Right lobe of liver (tissue), 6 donors: ENCODE results near the gene B3GNT8. TPM values are rescaled to one million over a fixed set of nuclear protein-coding genes. Genes with fewer than 3 reads are reported as not detected.

Experiments
- ATAC-seq, 4 donors: fragments of 200-7000 bp; cut with Tn5 transposase; one replicate each; pipeline ENCODE4 v1.9.1; 2020; ENCODE audit warnings: mild to moderate bottlenecking in 4 of 4, moderate library complexity in 4 of 4
- DNase-seq, 3 donors: peaks; one replicate each; pipeline ENCODE4 v3.0.0-alpha.2; 2020
- H3K27ac ChIP-seq, 3 donors: fragments of 200-600 bp; one replicate each; pipeline ENCODE4 v1.8.0; 2022
- H3K27me3 ChIP-seq, 2 donors: fragments of 200-600 bp; one replicate each; pipeline ENCODE4 v1.8.0; 2022
- H3K36me3 ChIP-seq, 4 donors: fragments of 200-600 bp; sonication (generic) in 1 of 4; one replicate each; pipeline versions ENCODE4 v1.5.1 to v1.8.0; 2017 to 2022; ENCODE audit warnings: control low read depth in 1 of 4
- H3K4me1 ChIP-seq, 4 donors: fragments of 200-600 bp; sonication (generic) in 1 of 4; one replicate each; pipeline versions ENCODE4 v1.5.1 to v1.8.0; 2017 to 2022; ENCODE audit warnings: control low read depth in 1 of 4
- H3K4me3 ChIP-seq, 3 donors: fragments of 200-600 bp; one replicate each; pipeline ENCODE4 v1.8.0; 2022
- H3K9me3 ChIP-seq, 4 donors: fragments of 200-600 bp; sonication (generic) in 1 of 4; one replicate each; pipeline versions ENCODE4 v1.5.1 to v1.8.0; 2017 to 2022; ENCODE audit warnings: control low read depth in 1 of 4
- CTCF ChIP-seq, 4 donors: fragments of 200-600 bp in 3 of 4; fragments of 450-650 bp in 1 of 4; IDR thresholded peaks; one replicate each; pipeline versions ENCODE4 v1.5.1 to v1.8.0; 2016 to 2022; ENCODE audit warnings: antibody characterized with exemption in 4 of 4, mild to moderate bottlenecking in 2 of 4
- POLR2A ChIP-seq: fragments of 450-650 bp; IDR thresholded peaks from one replicate; pipeline ENCODE4 v1.6.1; 2017; ENCODE audit warnings: antibody characterized with exemption, mild to moderate bottlenecking
- whole genome bisulfite sequencing: methylation state at CpG from one replicate; pipeline ENCODE4 v1.1.6; 2018; ENCODE audit warnings: low coverage, low lambda C conversion rate; ENCODE audit not compliant: insufficient coverage; ENCODE audit errors: missing lambda C conversion rate; 5-methylcytosine and 5-hydroxymethylcytosine counted together
- intact Hi-C, 2 donors: fragments of 100-400 bp; cut with DNase I; formaldehyde crosslinking; loops; one replicate each; pipeline versions ENCODE4 v1.11.2 to v1.14.1; 2022
- total RNA-seq, 6 experiments: library from RNA; depleted of rRNA in 2 of 6; stranded (reverse); fragments of >200 nt in 2 of 6; fragmentation: NEBNext Ultra II Directional in 3 of 6; extraction: Animal tissue kit (Norgen Biotek cat#: 25700) in 3 of 6; gene quantifications; one replicate each; pipeline versions ENCODE4 v1.1.0 to v1.2.4, GENCODE V29; 2016 to 2023
- donor health status: DM: no; HTN: yes; CAD: no.
- donor health status: DM: no; HTN: no; CAD: no.
- donor health status: DM: no; HTN: no; CAD: no.
- donor health status: DM: no; HTN: yes; CAD: no.
- donor health status: DM: no; HTN: yes; CAD: no.

The B3GNT8 gene
- total RNA-seq, 6 experiments from 2014 or later: 0.50 to 1.2 (median 0.63) TPM

DNA sequence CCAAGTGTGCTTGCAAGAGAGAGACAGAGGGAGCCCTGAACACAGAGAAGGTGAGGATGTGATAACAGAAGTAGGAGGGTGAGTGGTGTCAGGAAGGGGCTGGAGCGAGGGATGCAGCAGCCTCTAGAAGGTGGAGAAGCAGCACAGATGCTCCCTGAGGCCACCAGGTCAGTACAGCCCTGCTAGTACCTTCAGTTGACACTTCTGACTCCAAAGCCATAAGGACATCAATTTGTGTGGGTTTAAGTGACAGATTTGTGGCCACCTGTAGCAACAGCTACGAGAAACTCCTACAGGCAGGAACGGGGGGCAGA, 22.6 kb upstream of the B3GNT8 start:
- intact Hi-C loops: loop anchor here in 1 of 2 donors (10.0 kb wide), 1 partner anchor 115 kb away; no protein-coding TSS in a partner anchor
- no peak for DNase-seq
- H3K4me3 ChIP-seq: no peak overlapping the region
- no peak overlapping the region for H3K27ac ChIP-seq
- TF ChIP-seq CTCF (IDR thresholded peaks at IDR 0.05) (no peak), POLR2A (no peak)
- no peaks in the 10 kb centered on the region for H3K4me1 ChIP-seq
- WGBS: 40% methylated on average over 3 of the region's 3 CpGs
- H3K36me3 ChIP-seq: no peaks in the 10 kb centered on the region
- H3K9me3 ChIP-seq: no peaks in the 10 kb centered on the region
- no peaks in the 10 kb centered on the region for H3K27me3 ChIP-seq
- no peak for ATAC-seq

DNA sequence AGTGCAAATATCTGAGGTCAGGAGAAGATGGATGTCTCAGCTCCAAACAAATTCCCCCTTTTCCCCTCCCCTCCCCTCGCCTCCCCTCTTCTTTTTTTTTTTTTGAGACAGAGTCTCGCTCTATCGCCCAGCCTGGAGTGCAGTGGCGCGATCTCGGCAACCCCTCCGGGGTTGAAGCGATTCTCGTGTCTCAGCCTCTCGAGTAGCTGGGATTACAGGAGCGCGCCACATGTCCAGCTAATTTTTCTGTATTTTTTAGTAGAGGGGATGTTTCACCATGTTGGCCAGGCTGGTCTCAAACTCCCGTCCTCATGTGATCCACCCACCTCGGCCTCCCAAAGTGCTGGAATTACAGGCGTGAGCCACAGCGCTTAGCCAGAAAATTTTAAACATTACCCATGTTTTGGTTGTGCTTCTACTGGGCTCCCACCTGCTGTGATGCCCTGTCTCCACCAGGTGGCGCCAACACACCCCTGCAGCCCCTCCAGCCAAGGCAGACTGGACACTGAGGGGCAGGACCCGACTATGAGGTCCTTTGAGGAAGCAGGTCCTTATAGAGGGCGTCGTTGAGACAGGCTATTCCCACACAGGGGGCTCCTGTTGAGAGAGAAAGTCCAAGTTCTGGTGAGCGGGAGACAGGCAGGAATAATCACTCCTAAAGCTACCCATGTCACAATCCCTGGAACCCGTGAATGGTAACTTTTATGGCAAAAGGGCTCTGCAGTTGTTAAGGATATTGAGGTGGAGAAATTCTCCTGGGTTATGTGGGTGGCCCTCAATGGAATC, 22.1 kb upstream of the B3GNT8 start:
- TF ChIP-seq POLR2A (no peak), CTCF (IDR thresholded peaks at IDR 0.05) (peak; percentile 94 to 99 (median 98))
- no peaks in the 10 kb centered on the region for H3K36me3 ChIP-seq
- no peaks in the 10 kb centered on the region for H3K4me1 ChIP-seq
- no peaks in the 10 kb centered on the region for H3K9me3 ChIP-seq
- ATAC-seq: peak; percentile 95 to 99 (median 98)
- H3K27me3 ChIP-seq: no peaks in the 10 kb centered on the region
- H3K27ac ChIP-seq: no peak overlapping the region
- intact Hi-C loops: no loop called here
- H3K4me3 ChIP-seq: peak overlapping the region in 2 of 3 donors; percentile 5 to 16
- WGBS: 2% methylated on average over 21 of the region's 22 CpGs
- DNase-seq: peak; percentile 76 to 79 (median 76)

DNA sequence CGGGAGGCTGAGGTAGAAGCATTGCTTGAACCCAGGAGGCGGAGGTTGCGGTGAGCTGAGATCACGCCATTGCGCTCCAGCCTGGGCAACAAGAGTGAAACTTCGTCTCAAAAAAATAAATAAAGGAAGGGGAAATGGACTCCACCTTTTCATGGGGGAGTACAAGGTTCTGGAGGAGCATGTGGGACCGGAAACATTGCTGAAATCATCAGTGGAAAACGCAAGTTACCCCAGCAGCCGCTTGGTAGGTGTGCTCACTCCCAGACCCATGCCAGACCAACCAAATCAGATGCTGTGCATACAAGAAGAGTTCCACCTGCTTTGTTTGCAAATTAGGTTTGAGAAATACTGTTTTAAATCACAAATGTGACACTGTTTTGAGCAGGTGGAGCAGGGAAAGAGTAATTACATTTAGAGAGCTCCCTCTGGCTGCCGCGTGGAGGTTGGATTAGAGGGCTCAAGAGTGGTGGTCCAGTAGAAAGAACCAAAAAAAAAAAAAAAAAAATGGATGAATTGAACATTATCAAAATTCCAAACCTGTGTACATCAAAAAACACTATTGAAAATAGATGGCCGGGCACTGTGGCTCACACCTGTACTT, 20.7 kb upstream of the B3GNT8 start:
- no peak overlapping the region for H3K27ac ChIP-seq

DNA sequence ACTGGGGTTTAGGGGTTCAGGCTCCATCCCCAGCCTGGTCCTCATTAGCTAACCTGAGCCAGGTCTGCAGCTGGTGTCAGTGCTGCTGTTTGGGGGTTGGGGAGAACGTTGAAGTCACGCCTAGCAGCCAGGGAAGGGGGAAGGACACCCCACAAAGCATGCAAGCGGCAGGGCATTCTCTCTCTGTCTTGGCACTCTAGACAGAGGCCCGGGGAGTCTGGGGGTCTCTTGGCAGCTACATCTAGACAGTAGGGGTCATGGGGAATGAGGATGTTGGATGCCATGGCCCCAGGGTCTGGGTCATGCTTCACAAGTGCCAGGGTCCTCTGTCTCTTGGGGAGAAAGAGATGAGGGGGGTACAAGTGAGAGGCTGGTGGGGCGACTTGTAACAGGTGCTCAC, 18.4 kb upstream of the B3GNT8 start:
- TF ChIP-seq POLR2A (no peak), CTCF (IDR thresholded peaks at IDR 0.05) (no peak)
- Histone ChIP-seq H3K9me3 (no peaks in the 10 kb centered on the region), H3K4me3 (no peak overlapping the region), H3K27ac (no peak overlapping the region), H3K27me3 (no peaks in the 10 kb centered on the region), H3K36me3 (no peaks in the 10 kb centered on the region), H3K4me1 (no peaks in the 10 kb centered on the region)
- no peak for DNase-seq
- ATAC-seq: no peak
- WGBS: 33% methylated on average over 2 of the region's 5 CpGs
- intact Hi-C loops: no loop called here

More for the DNA sequence above, 20.7 kb upstream of the B3GNT8 start:
- Histone ChIP-seq H3K36me3 (no peaks in the 10 kb centered on the region), H3K9me3 (no peaks in the 10 kb centered on the region), H3K4me3 (no peak overlapping the region), H3K4me1 (no peaks in the 10 kb centered on the region), H3K27me3 (no peaks in the 10 kb centered on the region)
- intact Hi-C loops: no loop called here
- 49% methylated on average over 12 of the region's 12 CpGs for WGBS
- ATAC-seq (no peak), DNase-seq (no peak)
- TF ChIP-seq POLR2A: no peak
- TF ChIP-seq CTCF (IDR thresholded peaks at IDR 0.05): peak in 1 of 4 donors; percentile 5
